Gastrocnemius medialis (tissue), 4 donors: Measurements from ENCODE around the gene MALRD1.

Experiments used
- CTCF ChIP-seq, 5 experiments: fragments of 450-650 bp in 3 of 5; fragments of 200-600 bp in 2 of 5; sonication (generic) in 2 of 5; IDR thresholded peaks in 4 of 5; conservative IDR thresholded peaks in 1 of 5; 1 replicate in 4 of 5; 2 replicates in 1 of 5; pipeline ENCODE4 v1.5.1; 2016 to 2019; ENCODE audit warnings: antibody characterized with exemption in 5 of 5, mild to moderate bottlenecking in 3 of 5, moderate library complexity in 3 of 5
- POLR2A ChIP-seq, 2 donors: fragments of 450-650 bp; IDR thresholded peaks; one replicate each; pipeline ENCODE4 v1.6.1; 2017; ENCODE audit warnings: antibody characterized with exemption in 2 of 2, mild to moderate bottlenecking in 2 of 2, moderate library complexity in 2 of 2

GRCh38 chr10:19719284-19719683 is 670.7 kb downstream of the MALRD1 start:
- no peak for TF ChIP-seq CTCF (IDR thresholded peaks at IDR 0.05 in 4 of 5, conservative IDR thresholded peaks at IDR 0.05 in 1 of 5)
- no peak for TF ChIP-seq POLR2A (IDR thresholded peaks at IDR 0.05)
